IPS-NIHi7 (cell line): ENCODE data around the gene PFDN1.

Source experiments
- DNase-seq: peaks from one replicate; pipeline ENCODE4 v3.0.0; 2012; ENCODE audit warnings: mixed read lengths; ENCODE audit errors: extremely low spot score

Gene PFDN1

GRCh38 chr5:140296289-140296688, 6.6 kb downstream of the PFDN1 start:
- no peak for DNase-seq

GRCh38 chr5:140295414-140295813, 7.5 kb downstream of the PFDN1 start:
- DNase-seq, result no peak

GRCh38 chr5:140294753-140295152, 8.1 kb downstream of the PFDN1 start:
- DNase-seq, result no peak

GRCh38 chr5:140293849-140294100, 9.1 kb downstream of the PFDN1 start:
- no peak for DNase-seq

- no peak for DNase-seq
Measured at GRCh38 chr5:140293091-140293848, 9.6 kb downstream of the PFDN1 start.

DNA sequence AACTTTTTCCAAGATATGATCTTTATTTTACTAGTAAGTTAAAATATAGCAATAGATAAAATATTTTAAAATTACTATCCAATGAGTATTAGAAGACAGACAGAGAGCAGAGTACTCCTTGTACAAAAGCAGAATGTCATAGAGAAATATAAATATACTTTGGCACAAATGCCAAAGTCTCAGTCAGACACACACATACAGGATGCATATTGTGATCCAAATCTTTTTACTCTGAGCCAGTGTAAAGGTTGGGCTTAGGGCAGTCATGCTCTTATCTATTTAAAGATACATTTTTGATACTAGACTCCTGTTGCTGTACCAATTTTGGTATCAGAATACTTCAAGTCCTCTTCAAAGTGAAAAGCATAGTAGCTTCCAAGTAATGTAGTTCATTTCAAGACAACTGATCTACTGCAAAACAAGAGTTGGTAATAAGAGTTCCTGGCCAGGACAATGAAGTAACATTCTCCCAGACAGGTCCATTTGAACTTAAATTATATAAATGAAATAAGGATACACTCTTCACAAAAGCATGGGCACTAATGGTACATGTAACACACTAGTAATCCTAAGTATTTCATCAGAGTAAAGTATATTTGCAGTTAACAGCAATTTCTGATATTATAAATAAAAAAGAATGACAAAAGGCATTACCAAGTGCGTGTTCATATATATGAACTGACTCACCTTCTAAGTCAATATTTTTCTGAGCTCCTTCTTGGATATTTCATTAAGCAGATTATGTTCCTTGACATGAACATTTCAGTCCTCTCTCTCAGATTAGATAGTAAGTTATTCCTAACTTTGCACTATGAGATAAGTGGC, 10.5 kb downstream of the PFDN1 start:
- no peak for DNase-seq

DNA sequence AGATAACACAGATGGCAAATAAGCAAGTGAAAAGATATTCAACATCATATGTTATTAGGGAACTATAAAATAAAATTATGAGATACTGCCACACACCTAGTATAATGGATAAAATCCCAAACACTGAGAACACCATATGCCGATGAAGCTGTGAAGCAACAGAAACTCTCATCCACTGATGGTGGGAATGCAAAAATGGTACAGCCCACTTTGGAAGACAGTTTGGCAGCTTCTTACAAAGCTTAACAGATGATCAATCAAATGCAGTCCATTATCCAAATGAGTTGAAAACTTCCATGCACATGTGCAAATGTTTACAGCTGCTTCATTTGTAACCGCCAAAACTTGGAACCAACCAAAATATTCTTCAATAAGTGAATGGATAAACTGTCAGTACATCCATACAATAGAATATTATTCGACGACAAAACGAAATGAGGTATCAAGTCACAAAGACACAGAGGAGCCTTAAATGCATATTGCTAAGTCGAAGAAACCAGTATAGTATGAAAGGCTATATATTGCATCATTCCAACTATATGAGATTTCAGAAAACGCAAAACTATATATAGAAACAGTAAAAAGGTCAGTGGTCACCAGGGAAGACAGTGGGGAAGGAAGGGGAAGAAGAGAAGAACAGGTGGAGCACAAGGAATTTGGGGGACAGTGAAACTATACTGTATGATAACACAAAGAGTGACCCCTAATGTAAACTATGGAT, 14.9 kb downstream of the PFDN1 start:
- no peak for DNase-seq

GRCh38 chr5:140286424-140286823, 16.5 kb downstream of the PFDN1 start:
- DNase-seq, result no peak

GRCh38 chr5:140284013-140284412, 18.9 kb downstream of the PFDN1 start:
- no peak for DNase-seq

- no peak for DNase-seq
Measured at GRCh38 chr5:140282266-140282665, 20.6 kb downstream of the PFDN1 start.

- DNase-seq, result no peak
Measured at GRCh38 chr5:140275837-140276236, 27.1 kb downstream of the PFDN1 start.

- DNase-seq, result no peak
Measured at GRCh38 chr5:140273401-140273877, 29.5 kb downstream of the PFDN1 start.

DNA sequence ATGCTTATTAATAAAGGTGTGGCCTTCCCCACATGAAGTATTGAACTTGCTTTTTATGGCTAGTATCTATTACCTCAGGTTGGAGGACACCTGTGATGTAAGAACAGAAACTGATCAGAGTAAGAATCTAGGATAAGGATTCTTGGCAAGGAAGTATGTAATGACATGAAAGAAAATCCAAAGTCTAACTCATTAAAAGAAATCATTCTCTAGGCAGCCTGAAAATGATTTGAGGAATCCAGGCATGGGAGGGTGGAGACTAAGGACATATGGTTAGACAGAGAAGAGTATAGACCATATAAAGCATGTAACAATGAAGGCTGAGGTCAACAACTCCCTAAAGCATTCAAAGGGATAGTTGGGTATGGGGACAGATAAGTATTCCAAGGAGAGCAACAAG, 32.9 kb downstream of the PFDN1 start:
- DNase-seq, result no peak

- DNase-seq, result no peak
Measured at GRCh38 chr5:140267559-140268018, 35.3 kb downstream of the PFDN1 start.

DNA sequence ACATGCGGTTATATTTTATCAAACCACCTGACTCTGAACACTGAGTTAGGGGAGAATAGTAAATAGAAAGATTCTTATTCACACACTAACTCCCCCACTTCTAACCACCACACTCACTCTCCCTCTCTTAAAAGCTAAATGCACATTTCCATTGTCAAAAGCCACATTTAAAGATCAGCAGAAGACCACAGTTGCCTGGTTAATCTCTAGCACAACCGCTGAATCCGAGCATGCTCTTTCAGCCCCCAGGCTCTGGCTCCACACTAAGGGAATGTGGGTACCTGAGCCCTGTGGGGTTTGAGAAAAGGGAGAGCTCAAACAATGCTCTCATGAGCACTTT, 35.7 kb downstream of the PFDN1 start:
- DNase-seq, result no peak

GRCh38 chr5:140266471-140267200, 36.3 kb downstream of the PFDN1 start:
- no peak for DNase-seq

GRCh38 chr5:140265845-140266244, 37.1 kb downstream of the PFDN1 start:
- DNase-seq, result no peak

DNA sequence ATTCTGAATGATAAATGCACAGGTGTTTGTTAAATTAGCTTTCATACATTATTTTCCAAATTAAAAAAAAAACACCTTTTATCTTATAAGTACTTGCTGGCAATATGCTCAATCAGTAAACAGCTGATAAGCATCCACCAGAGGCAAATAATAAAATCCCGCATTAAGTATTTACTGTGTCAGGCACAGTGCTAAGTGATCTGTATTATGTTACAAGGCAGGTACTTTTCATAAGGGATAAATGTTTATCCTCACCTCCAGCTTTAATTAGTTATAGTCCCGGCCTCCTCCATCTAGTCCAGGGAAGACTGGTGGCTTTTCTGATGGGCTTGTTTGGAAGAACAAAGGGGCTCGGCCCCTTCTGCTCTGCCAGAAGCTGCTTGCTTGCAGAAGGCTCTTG, 40.1 kb downstream of the PFDN1 start:
- no peak for DNase-seq

DNA sequence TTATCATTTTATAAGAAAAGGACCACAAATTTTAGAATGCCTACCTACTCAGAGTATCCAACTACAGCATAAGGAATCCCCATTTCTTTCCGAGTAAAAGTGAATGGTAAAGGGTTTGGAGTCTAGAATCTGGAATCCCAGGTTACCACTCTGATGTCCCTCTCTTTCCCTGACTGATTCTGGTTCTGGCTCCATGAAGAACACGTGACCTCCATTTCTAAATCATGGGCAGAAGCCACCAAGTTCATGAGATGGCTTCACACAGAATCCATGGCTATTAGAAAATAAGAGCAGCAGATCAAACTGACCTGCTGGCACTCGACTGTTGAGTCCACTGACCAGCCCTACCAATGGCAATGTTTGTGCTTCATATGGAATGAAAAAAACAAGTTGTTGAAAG, 40.7 kb downstream of the PFDN1 start:
- DNase-seq, result no peak

- peak; percentile 40 for DNase-seq
Measured at GRCh38 chr5:140261403-140262171, 41.3 kb downstream of the PFDN1 start.

DNA sequence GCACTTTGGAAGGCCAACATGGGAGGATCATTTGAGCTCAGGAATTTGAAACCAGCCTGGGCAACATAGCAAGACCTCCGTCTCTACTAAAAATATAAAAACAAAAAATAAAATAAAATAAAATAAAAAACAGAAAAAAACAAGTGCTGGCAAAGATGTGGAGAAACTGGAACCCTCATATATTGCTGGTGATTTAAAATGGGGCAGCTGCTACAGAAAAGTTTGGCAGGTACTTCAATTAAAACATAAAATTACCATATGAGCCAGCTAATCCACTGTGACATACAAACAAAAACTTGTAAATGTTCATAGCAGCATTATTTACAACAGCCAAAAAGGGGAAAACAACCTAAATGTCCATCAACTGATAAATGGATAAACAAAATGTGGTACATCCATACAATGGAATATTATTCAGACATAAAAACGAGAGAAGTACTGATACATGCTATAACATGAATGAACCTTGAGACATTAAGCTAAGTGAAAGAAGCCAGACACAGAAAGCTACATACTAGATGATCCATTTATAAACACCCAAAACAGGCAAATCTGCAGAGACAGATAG, 42.7 kb downstream of the PFDN1 start:
- no peak for DNase-seq
